Iris pigment epithelial cell (primary cell): ENCODE measurements around the gene FBL.
"Not testable (repeated sequence)": the region's sequence is repeated elsewhere in the genome, so short reads cannot be mapped to it uniquely, and the experiment has no call there.

Source experiments
- DNase-seq: peaks from one replicate; pipeline ENCODE4 v3.0.0-alpha.2; 2011; ENCODE audit warnings: low read depth

FBL gene

GRCh38 chr19:39876486-39876885, 30.3 kb upstream of the FBL start:
- not testable (repeated sequence) for DNase-seq

- DNase-seq, result not testable (repeated sequence)
Observed at GRCh38 chr19:39875401-39875864, 29.3 kb upstream of the FBL start.

GRCh38 chr19:39874404-39874803, 28.2 kb upstream of the FBL start:
- no peak for DNase-seq

- DNase-seq, result no peak
Observed at GRCh38 chr19:39873385-39873784, 27.2 kb upstream of the FBL start.

- no peak for DNase-seq
Observed at GRCh38 chr19:39871886-39872866, 26.0 kb upstream of the FBL start.

GRCh38 chr19:39871362-39871761, 25.2 kb upstream of the FBL start:
- no peak for DNase-seq

GRCh38 chr19:39870171-39870971, 24.2 kb upstream of the FBL start:
- no peak for DNase-seq

- DNase-seq, result no peak
Observed at GRCh38 chr19:39867952-39868351, 21.8 kb upstream of the FBL start.

- no peak for DNase-seq
Observed at GRCh38 chr19:39867133-39867532, 21.0 kb upstream of the FBL start.

GRCh38 chr19:39865953-39866352, 19.8 kb upstream of the FBL start:
- no peak for DNase-seq

GRCh38 chr19:39865186-39865585, 19.0 kb upstream of the FBL start:
- DNase-seq, result no peak

GRCh38 chr19:39864118-39864517, 17.9 kb upstream of the FBL start:
- DNase-seq, result peak; percentile 40

- DNase-seq, result peak; percentile 93
Observed at GRCh38 chr19:39858541-39858940, 12.4 kb upstream of the FBL start.

GRCh38 chr19:39852882-39853281, 6.7 kb upstream of the FBL start:
- DNase-seq, result no peak

- no peak for DNase-seq
Observed at GRCh38 chr19:39850892-39851291, 4.7 kb upstream of the FBL start.

- DNase-seq, result no peak
Observed at GRCh38 chr19:39848392-39848791, 2.2 kb upstream of the FBL start.

GRCh38 chr19:39847525-39847924, 1.3 kb upstream of the FBL start:
- DNase-seq, result no peak

GRCh38 chr19:39846678-39847486, 703 bp upstream of the FBL start:
- no peak for DNase-seq

- no peak for DNase-seq
Observed at GRCh38 chr19:39845584-39845932, 621 bp downstream of the FBL start.

- DNase-seq, result no peak
Observed at GRCh38 chr19:39845172-39845571, 1.0 kb downstream of the FBL start.

GRCh38 chr19:39843919-39844793, 2.0 kb downstream of the FBL start:
- DNase-seq, result peak; percentile 59
